ENCODE results near the gene NUTF2. TPM values are rescaled to one million over a fixed set of nuclear protein-coding genes. Genes with fewer than 3 reads are reported as not detected.

NUTF2 gene
- total and polyA plus RNA-seq, 2 of the 4 experiments (the other 2 are of a cell fraction) = 42.7 to 361 TPM

- 0 out of 2 replicates have a peak, but pooled peaks cover 12% of the 10 kb centered on the region for H3K9me1 ChIP-seq (ENCODE audit: insufficient read depth, low read length)
- H3K9ac ChIP-seq (ENCODE audit: low read depth, low read length) = peak overlapping the region; percentile 82
- H3K18ac ChIP-seq (ENCODE audit: low read depth, low read length) = no peak overlapping the region
- H3K14ac ChIP-seq (replicated peaks; ENCODE audit: low read depth, low read length) = 0 out of 2 replicates have a peak overlapping the region, but pooled peaks have one; percentile 90
- H3K4me1 ChIP-seq (ENCODE audit: control insufficient read depth, insufficient read depth, low read length) = peaks cover 9% of the 10 kb centered on the region
- no peak overlapping the region for H3K56ac ChIP-seq (ENCODE audit: extremely low read depth, insufficient read depth, low read length)
- in situ Hi-C loops (cut with MboI; ENCODE audit: low sequenced_read_pairs) = no loop called here
- H3K79me1 ChIP-seq (ENCODE audit: low read depth in 1 of 2, low read length in 2 of 2) = peaks cover 10 to 40% of the 10 kb centered on the region in 2 experiments
- H3K27ac ChIP-seq (ENCODE audit: insufficient read depth, low read length) = no peak overlapping the region
- H2BK5ac ChIP-seq (ENCODE audit: low read depth, low read length, poor library complexity, severe bottlenecking) = peak overlapping the region; percentile 25
- no TSS peak for BruUV-seq (replicated peaks)
- TF ChIP-seq ELK1 (IDR thresholded peaks at IDR 0.05; ENCODE audit: borderline replicate concordance, low read depth, low read length) (no peak), SMC3 (IDR thresholded peaks at IDR 0.05; ENCODE audit: low read depth, low read length) (no peak), RCOR1 (IDR thresholded peaks at IDR 0.05; ENCODE audit: insufficient replicate concordance, low read length) (no peak), CTCF (conservative IDR thresholded peaks at IDR 0.05; ENCODE audit: low read depth, low read length) (no peak), BHLHE40 (IDR thresholded peaks at IDR 0.05; ENCODE audit: low read depth, low read length) (no peak), CHD1 (IDR thresholded peaks at IDR 0.05; ENCODE audit: low read depth, low read length) (no peak), USF2 (IDR thresholded peaks at IDR 0.05; ENCODE audit: low read depth, low read length) (no peak), RFX5 (IDR thresholded peaks at IDR 0.05; ENCODE audit: low read depth, low read length) (no peak), RAD21 (IDR thresholded peaks at IDR 0.05; ENCODE audit: low read length) (no peak), CEBPB (IDR thresholded peaks at IDR 0.05; ENCODE audit: low read depth, low read length) (no peak), MAFK (IDR thresholded peaks at IDR 0.05; ENCODE audit: low read depth, low read length) (no peak), FOS (IDR thresholded peaks at IDR 0.05; ENCODE audit: low read depth, low read length) (no peak), NFE2L2 (IDR thresholded peaks at IDR 0.05; ENCODE audit: low read depth, low read length) (no peak), POLR2A (IDR thresholded peaks at IDR 0.05; ENCODE audit: low read depth, low read length) (no peak), MAZ (IDR thresholded peaks at IDR 0.05; ENCODE audit: borderline replicate concordance, low read depth, low read length) (no peak), MXI1 (IDR thresholded peaks at IDR 0.05; ENCODE audit: borderline replicate concordance, low read depth, low read length) (no peak)
- peak overlapping the region; percentile 57; the same call in 1 of the 2 replicates for H3K4me3 ChIP-seq (ENCODE audit: insufficient read depth, low read depth, low read length)
- peaks cover 18% of the 10 kb centered on the region for H4K20me1 ChIP-seq (ENCODE audit: insufficient read depth, low read length)
- peak overlapping the region; percentile 73 to 85 for H4K8ac ChIP-seq (ENCODE audit: low read depth in 2 of 2, low read length in 2 of 2)
- no peak overlapping the region for H2BK15ac ChIP-seq (ENCODE audit: low read depth, low read length)
- ChIA-PET POLR2A (ENCODE audit: unreplicated experiment) (interaction anchor here (0.6 kb wide), 1 partner anchor 62 kb away, joined by 3 read pairs; no protein-coding TSS in a partner anchor), CTCF (interaction anchor here (1.6 kb wide), 1 partner anchor 9 kb away, joined by 8 read pairs; no protein-coding TSS in a partner anchor)
- H2AK5ac ChIP-seq (ENCODE audit: low read depth, low read length) = no peak overlapping the region
- H3K23ac ChIP-seq (ENCODE audit: low read depth, low read length) = no peak overlapping the region
- no peak overlapping the region for H2AFZ ChIP-seq (replicated peaks; ENCODE audit: low read length, poor library complexity)
- dilution Hi-C loops (cut with HindIII; ENCODE audit: low sequenced_read_pairs, unreplicated experiment) = no loop called here
- intact Hi-C loops (cut with micrococcal nuclease) = no loop called here
- H2BK20ac ChIP-seq (ENCODE audit: low read depth, low read length) = no peak overlapping the region
- H3K27me3 ChIP-seq (ENCODE audit: control insufficient read depth, insufficient read depth, low read length) = no peaks in the 10 kb centered on the region
- H3K36me3 ChIP-seq (ENCODE audit: control insufficient read depth, insufficient read depth, low read length) = no peaks in the 10 kb centered on the region
- no peaks in the 10 kb centered on the region for H3K9me3 ChIP-seq (ENCODE audit: control insufficient read depth, insufficient read depth, low read length)
- H4K91ac ChIP-seq (ENCODE audit: insufficient read depth, low read depth, low read length) = no peak overlapping the region
- no peak overlapping the region; the same call in 1 of the 2 replicates for H3K4ac ChIP-seq (ENCODE audit: low read depth, low read length)
- H3K4me2 ChIP-seq (ENCODE audit: low read depth, low read length) = peak overlapping the region; percentile 90
- whole genome bisulfite sequencing, 2 experiments (ENCODE audit: extremely low coverage in 2 of 2, insufficient read length in 1 of 2) = no CpG with 5 or more reads among the region's 5 CpGs
- DNase-seq = no peak
- H2AK9ac ChIP-seq (replicated peaks; ENCODE audit: low read depth, low read length, poor library complexity) = no peak overlapping the region
- H2BK120ac ChIP-seq (ENCODE audit: low read depth, low read length) = no peak overlapping the region
- ATAC-seq (ENCODE audit: low read depth) = no peak
- H4K5ac ChIP-seq (ENCODE audit: low read depth, low read length) = no peak overlapping the region; the same call in 1 of the 2 replicates
These were observed 45.6 kb downstream of the NUTF2 start for GRCh38 chr16:67892375-67892774.
